CD4-positive, alpha-beta T cell (primary cell): ENCODE measurements around the gene ATP4A. TPM values are rescaled to one million over a fixed set of nuclear protein-coding genes. Genes with fewer than 3 reads are reported as not detected.

Source experiments
- ATAC-seq: fragments of 200-7000 bp; cut with Tn5 transposase; one replicate; pipeline ENCODE4 v1.10.0; 2022; ENCODE audit warnings: mild to moderate bottlenecking; ENCODE audit not compliant: poor library complexity
- CTCF ChIA-PET: fragments of 350-600 bp; sonication (Branson Sonifier 250); formaldehyde crosslinking; loops from one replicate; lab custom pipeline; 2021; ENCODE audit warnings: antibody characterized with exemption, inconsistent platforms; lab: Charles Lee
- POLR2A ChIA-PET: fragments of 350-600 bp; sonication (Branson Sonifier 250); formaldehyde crosslinking; loops from one replicate; lab custom pipeline; 2021; ENCODE audit warnings: antibody characterized with exemption, inconsistent platforms; lab: Charles Lee
- DNase-seq, 14 experiments: peaks; one replicate each; pipeline ENCODE4 v3.0.0-alpha.2; 2013 to 2020; ENCODE audit warnings: mixed read lengths in 2 of 14
- H3K27ac ChIP-seq, 2 donors: one replicate each; pipeline versions ENCODE4 v1.5.1 to v1.7.0; 2013; ENCODE audit warnings: low read length in 2 of 2, low read depth in 1 of 2, mild to moderate bottlenecking in 1 of 2
- H3K27me3 ChIP-seq, 2 experiments: 1 replicate in 1 of 2; 2 replicates in 1 of 2; pipeline versions ENCODE4 v1.6.1 to v1.7.0; 2013; ENCODE audit warnings: low read length in 2 of 2, control low read depth in 1 of 2, mild to moderate bottlenecking in 1 of 2, moderate library complexity in 1 of 2; ENCODE audit not compliant: insufficient read depth in 2 of 2, control insufficient read depth in 1 of 2
- H3K36me3 ChIP-seq: one replicate; pipeline ENCODE4 v1.6.1; 2013; ENCODE audit warnings: low read length, control low read depth; ENCODE audit not compliant: insufficient read depth
- H3K4me1 ChIP-seq: one replicate; pipeline ENCODE4 v1.6.1; 2013; ENCODE audit warnings: low read length, control low read depth; ENCODE audit not compliant: insufficient read depth
- H3K4me3 ChIP-seq: one replicate; pipeline ENCODE4 v1.5.1; 2013; ENCODE audit warnings: mild to moderate bottlenecking, low read length, moderate library complexity
- H3K9me3 ChIP-seq, 2 experiments: 1 replicate in 1 of 2; 2 replicates in 1 of 2; pipeline versions ENCODE4 v1.6.1 to v1.7.0; 2013; ENCODE audit warnings: low read length in 2 of 2, mild to moderate bottlenecking in 2 of 2, control low read depth in 1 of 2, moderate library complexity in 1 of 2; ENCODE audit not compliant: control insufficient read depth in 1 of 2, insufficient read depth in 1 of 2
- H3K27ac Mint-ChIP-seq: one replicate; pipeline ENCODE4 v1.8.0; 2020; ENCODE audit warnings: mixed read lengths
- H3K27me3 Mint-ChIP-seq: one replicate; pipeline ENCODE4 v1.8.0; 2021; ENCODE audit warnings: mixed read lengths
- H3K36me3 Mint-ChIP-seq: one replicate; pipeline ENCODE4 v1.8.0; 2021; ENCODE audit warnings: low read depth, mixed read lengths
- H3K4me1 Mint-ChIP-seq: one replicate; pipeline ENCODE4 v1.8.0; 2021; ENCODE audit warnings: low read depth, mixed read lengths
- H3K4me3 Mint-ChIP-seq: one replicate; pipeline ENCODE4 v1.8.0; 2020; ENCODE audit warnings: mild to moderate bottlenecking, mixed read lengths
- H3K9me3 Mint-ChIP-seq: one replicate; pipeline ENCODE4 v1.8.0; 2020; ENCODE audit warnings: mixed read lengths
- intact Hi-C, 2 experiments: fragments of 100-400 bp; cut with DNase I in 1 of 2; cut with micrococcal nuclease in 1 of 2; formaldehyde crosslinking; loops; one replicate each; pipeline versions ENCODE4 v1.15.1 to v1.9.0; 2023 to 2025; cut with DNase I, micrococcal nuclease
- total RNA-seq, 174 experiments: library from RNA in 2 of 174; stranded (reverse) in 2 of 174; gene quantifications; one replicate each; pipeline ENCODE4 v1.2.3 and lab custom pipeline; 2021 to 2026
- TF ChIP-seq, protein P1 (sequence below): fragments of 200-600 bp; IDR thresholded peaks from one replicate; pipeline ENCODE4 v1.8.0; 2022; ENCODE audit warnings: antibody characterized with exemption, mild to moderate bottlenecking

ATP4A gene
- total RNA-seq, 2 experiments from 2014 or later = not detected

DNA sequence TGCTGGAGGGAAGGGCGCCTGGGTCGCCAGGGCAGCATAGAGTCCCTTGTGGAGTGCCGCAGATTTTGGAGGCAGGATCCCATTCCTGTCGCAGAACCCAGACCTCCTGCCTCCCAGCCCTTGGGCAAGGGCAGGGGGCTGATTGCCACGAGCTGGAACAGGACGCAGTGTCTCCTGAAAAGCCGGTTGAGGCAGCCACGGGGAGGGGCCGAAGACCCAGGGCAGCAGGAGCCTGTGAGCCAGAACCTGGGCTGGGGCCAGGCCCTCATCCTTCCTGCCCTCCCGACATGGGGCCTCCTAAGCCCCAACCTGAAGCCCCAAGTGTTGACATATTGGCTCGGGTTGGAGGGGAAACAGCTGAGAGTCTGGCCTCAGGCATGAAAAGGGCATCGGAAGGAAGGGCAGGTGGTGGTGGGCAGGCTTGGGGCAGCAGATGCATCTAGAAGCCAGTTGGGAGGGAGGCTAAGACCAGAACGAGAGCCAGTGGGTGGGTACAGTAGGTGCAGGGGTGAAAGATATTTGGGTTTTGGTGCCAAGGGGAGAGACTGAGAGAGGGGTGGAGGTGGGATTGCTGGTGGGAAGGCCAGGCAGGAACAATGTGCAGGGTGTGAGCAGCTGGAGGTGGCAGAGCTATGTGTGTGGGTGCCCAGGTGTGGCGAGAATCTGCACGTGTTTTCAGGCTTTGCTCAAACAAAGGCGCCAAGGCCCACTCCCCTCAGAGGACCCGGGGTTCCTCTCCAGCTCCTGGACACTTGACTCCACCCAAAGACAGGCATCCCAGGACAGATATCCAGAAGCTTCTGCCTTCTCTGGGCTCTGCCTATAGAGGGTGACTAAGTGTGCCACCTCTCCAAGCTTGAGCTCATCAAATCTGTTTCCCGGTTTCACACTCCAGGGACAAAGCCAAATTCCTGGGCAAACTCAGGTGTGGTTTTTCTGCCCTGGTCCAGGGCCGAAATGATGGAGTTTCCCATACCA lies 33.9 kb downstream of the ATP4A start:
- H3K36me3 ChIP-seq = no peaks in the 10 kb centered on the region
- no peak for DNase-seq
- TF ChIP-seq, protein P1, sequence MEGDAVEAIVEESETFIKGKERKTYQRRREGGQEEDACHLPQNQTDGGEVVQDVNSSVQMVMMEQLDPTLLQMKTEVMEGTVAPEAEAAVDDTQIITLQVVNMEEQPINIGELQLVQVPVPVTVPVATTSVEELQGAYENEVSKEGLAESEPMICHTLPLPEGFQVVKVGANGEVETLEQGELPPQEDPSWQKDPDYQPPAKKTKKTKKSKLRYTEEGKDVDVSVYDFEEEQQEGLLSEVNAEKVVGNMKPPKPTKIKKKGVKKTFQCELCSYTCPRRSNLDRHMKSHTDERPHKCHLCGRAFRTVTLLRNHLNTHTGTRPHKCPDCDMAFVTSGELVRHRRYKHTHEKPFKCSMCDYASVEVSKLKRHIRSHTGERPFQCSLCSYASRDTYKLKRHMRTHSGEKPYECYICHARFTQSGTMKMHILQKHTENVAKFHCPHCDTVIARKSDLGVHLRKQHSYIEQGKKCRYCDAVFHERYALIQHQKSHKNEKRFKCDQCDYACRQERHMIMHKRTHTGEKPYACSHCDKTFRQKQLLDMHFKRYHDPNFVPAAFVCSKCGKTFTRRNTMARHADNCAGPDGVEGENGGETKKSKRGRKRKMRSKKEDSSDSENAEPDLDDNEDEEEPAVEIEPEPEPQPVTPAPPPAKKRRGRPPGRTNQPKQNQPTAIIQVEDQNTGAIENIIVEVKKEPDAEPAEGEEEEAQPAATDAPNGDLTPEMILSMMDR = no peak
- Mint-ChIP-seq H3K4me3 (no peak overlapping the region), H3K27ac (no peak overlapping the region), H3K36me3 (no peaks in the 10 kb centered on the region), H3K4me1 (peaks cover 12% of the 10 kb centered on the region), H3K9me3 (no peaks in the 10 kb centered on the region), H3K27me3 (peaks cover 59% of the 10 kb centered on the region)
- CTCF ChIA-PET = no interaction called here
- H3K27ac ChIP-seq = no peak overlapping the region
- H3K4me1 ChIP-seq = peaks cover 14% of the 10 kb centered on the region
- POLR2A ChIA-PET = no interaction called here
- peaks cover 0 to 14% of the 10 kb centered on the region in 2 experiments for H3K9me3 ChIP-seq
- intact Hi-C loops = no loop called here
- peaks cover 4 to 6% of the 10 kb centered on the region in 2 experiments for H3K27me3 ChIP-seq
- H3K4me3 ChIP-seq = no peak overlapping the region
- ATAC-seq = no peak

DNA sequence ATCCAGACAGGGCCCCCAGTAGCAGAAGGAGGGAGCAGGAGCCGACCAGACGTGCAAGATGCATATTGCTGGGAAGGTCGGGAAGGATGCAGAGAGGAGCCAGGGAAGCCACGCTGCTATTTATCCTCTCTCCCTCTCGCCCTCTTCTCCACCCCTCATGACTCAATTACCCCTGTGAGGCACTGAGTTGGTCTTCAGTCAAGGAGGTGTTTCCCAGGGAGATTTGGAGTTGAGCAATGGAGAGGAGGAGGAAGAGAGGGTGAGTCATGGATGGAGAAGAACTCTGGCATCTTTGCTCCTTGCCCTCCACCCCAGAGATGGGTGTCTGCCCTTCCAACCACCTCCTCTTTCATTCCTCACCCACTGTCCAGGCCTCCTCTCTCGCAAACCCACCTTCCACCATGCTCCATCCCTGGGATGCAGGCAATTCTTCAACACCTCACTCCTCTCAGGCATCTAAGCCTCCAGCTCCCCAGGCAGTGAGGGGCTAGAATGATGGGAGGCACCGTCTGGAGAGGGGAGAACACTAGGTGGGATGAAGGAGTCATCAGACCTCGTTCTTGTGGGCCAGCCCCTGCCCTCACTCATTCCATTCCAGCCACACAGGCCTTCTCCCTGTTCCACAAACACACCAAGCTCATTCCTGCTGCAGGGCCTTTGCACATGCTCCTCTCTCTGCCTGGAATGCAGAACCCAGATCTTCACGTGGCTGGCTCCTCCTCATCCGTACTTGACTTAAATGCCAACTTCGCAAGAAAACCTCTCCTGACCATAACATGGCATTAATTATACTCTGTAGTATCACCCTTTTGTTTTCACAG lies 35.0 kb downstream of the ATP4A start, which contains the start of gene SBSN:
TSS of gene SBSN (minus strand) at position 94 of the 821 bp plus-strand sequence. CDS start at position 64, 30 bp downstream.
- peaks cover 0 to 5% of the 10 kb centered on the region in 2 experiments for H3K27me3 ChIP-seq
- TF ChIP-seq, protein P1 = no peak
- H3K36me3 Mint-ChIP-seq = no peaks in the 10 kb centered on the region
- peaks cover 0 to 12% of the 10 kb centered on the region in 2 experiments for H3K9me3 ChIP-seq
- intact Hi-C loops = no loop called here
- H3K9me3 Mint-ChIP-seq = no peaks in the 10 kb centered on the region
- no peak within 1 kb of the TSS for H3K4me3 Mint-ChIP-seq
- CTCF ChIA-PET = no interaction called here
- peaks cover 3% of the 10 kb centered on the region for H3K4me1 ChIP-seq
- H3K27ac Mint-ChIP-seq = no peak within 1 kb of the TSS
- POLR2A ChIA-PET = no interaction called here
- no peak for ATAC-seq
- no peak within 1 kb of the TSS for H3K4me3 ChIP-seq
- peaks cover 56% of the 10 kb centered on the region for H3K27me3 Mint-ChIP-seq
- H3K4me1 Mint-ChIP-seq = peaks cover 5% of the 10 kb centered on the region
- DNase-seq = no peak
- no peak within 1 kb of the TSS for H3K27ac ChIP-seq
- H3K36me3 ChIP-seq = no peaks in the 10 kb centered on the region

DNA sequence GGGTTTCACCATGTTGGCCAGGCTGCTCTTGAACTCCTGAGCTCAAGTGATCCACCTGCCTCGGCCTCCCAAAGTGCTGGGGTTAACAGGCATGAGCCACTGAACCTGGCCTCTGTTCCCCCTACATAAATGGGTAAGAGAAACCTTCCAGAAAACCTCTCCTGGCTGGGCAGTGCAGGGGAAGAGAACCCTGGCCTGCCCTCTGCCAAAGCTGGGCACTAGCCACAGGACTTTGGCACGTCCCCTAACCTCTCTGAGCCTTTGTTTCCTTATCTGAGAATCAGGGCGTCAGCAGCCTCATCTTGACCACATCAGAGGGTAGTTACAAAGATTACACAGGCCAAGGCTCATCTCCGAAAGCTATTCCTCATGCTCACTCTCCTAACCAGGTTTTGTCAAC lies 37.6 kb downstream of the ATP4A start:
- no peak for DNase-seq

More for the DNA sequence above, 37.6 kb downstream of the ATP4A start:
- ATAC-seq = no peak
- Histone ChIP-seq H3K36me3 (no peaks in the 10 kb centered on the region), H3K27ac (no peak overlapping the region), H3K4me3 (no peak overlapping the region), H3K27me3 (peaks cover 0 to 3% of the 10 kb centered on the region in 2 experiments), H3K4me1 (no peaks in the 10 kb centered on the region), H3K9me3 (peaks cover 0 to 9% of the 10 kb centered on the region in 2 experiments)
- no peaks in the 10 kb centered on the region for H3K36me3 Mint-ChIP-seq
- intact Hi-C loops = no loop called here
- no peaks in the 10 kb centered on the region for H3K4me1 Mint-ChIP-seq
- H3K4me3 Mint-ChIP-seq = no peak overlapping the region
- H3K9me3 Mint-ChIP-seq = no peaks in the 10 kb centered on the region
- peaks cover 41% of the 10 kb centered on the region for H3K27me3 Mint-ChIP-seq
- H3K27ac Mint-ChIP-seq = no peak overlapping the region
- ChIA-PET CTCF (no interaction called here), POLR2A (no interaction called here)
- TF ChIP-seq, protein P1 = no peak
